ENCODE data around the gene OR2Z1. TPM values are rescaled to one million over a fixed set of nuclear protein-coding genes. Genes with fewer than 3 reads are reported as not detected.

Gene OR2Z1
- polyA plus RNA-seq, 1 experiment: not detected

- DNase-seq (ENCODE audit: low read depth): no peak
- no peaks in the 10 kb centered on the region for H3K27me3 ChIP-seq (ENCODE audit: control insufficient read depth, insufficient read depth, low read length)
- TF ChIP-seq, protein P1, sequence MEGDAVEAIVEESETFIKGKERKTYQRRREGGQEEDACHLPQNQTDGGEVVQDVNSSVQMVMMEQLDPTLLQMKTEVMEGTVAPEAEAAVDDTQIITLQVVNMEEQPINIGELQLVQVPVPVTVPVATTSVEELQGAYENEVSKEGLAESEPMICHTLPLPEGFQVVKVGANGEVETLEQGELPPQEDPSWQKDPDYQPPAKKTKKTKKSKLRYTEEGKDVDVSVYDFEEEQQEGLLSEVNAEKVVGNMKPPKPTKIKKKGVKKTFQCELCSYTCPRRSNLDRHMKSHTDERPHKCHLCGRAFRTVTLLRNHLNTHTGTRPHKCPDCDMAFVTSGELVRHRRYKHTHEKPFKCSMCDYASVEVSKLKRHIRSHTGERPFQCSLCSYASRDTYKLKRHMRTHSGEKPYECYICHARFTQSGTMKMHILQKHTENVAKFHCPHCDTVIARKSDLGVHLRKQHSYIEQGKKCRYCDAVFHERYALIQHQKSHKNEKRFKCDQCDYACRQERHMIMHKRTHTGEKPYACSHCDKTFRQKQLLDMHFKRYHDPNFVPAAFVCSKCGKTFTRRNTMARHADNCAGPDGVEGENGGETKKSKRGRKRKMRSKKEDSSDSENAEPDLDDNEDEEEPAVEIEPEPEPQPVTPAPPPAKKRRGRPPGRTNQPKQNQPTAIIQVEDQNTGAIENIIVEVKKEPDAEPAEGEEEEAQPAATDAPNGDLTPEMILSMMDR (IDR thresholded peaks at IDR 0.05; ENCODE audit: insufficient read depth, low read depth, low read length): no peak
Observed at GRCh38 chr19:8681345-8682029, 39.9 kb upstream of the OR2Z1 start.

DNA sequence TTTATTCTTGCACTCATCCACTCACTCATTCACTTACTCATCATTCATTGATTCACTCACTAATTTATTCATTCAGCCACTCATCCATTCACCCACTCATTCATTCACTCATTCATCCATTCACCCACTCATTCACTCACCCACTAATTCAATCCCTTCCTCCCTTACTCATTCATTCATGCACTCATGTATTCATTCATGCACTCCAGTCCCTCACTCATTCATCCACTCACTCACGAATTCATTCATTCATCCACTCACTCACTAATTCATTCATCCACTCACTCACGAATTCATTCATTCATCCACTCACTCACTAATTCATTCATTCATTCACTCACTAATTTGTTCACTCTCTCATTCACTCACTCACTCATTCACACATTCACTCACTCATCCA lies 39.0 kb upstream of the OR2Z1 start:
- H3K4me3 ChIP-seq (ENCODE audit: low read depth, low read length): no peak overlapping the region
- no peaks in the 10 kb centered on the region for H3K27me3 ChIP-seq (ENCODE audit: control insufficient read depth, insufficient read depth, low read length)
- POLR2A ChIA-PET: no interaction called here
- DNase-seq (ENCODE audit: low read depth): no peak
- TF ChIP-seq, protein P1 (IDR thresholded peaks at IDR 0.05; ENCODE audit: insufficient read depth, low read depth, low read length): no peak
- H3K36me3 ChIP-seq (ENCODE audit: control insufficient read depth, insufficient read depth, low read length): no peaks in the 10 kb centered on the region
- CTCF ChIA-PET: no interaction called here

More at GRCh38 chr19:8681345-8682029, 39.9 kb upstream of the OR2Z1 start:
- CTCF ChIA-PET: no interaction called here
- H3K36me3 ChIP-seq (ENCODE audit: control insufficient read depth, insufficient read depth, low read length): no peaks in the 10 kb centered on the region
- no peak overlapping the region for H3K4me3 ChIP-seq (ENCODE audit: low read depth, low read length)
- POLR2A ChIA-PET: no interaction called here

- POLR2A ChIA-PET: no interaction called here
- Histone ChIP-seq H3K27me3 (ENCODE audit: control insufficient read depth, insufficient read depth, low read length) (no peaks in the 10 kb centered on the region), H3K4me3 (ENCODE audit: low read depth, low read length) (no peak overlapping the region), H3K36me3 (ENCODE audit: control insufficient read depth, insufficient read depth, low read length) (no peaks in the 10 kb centered on the region)
- TF ChIP-seq, protein P1 (IDR thresholded peaks at IDR 0.05; ENCODE audit: insufficient read depth, low read depth, low read length): no peak
- no peak for DNase-seq (ENCODE audit: low read depth)
- CTCF ChIA-PET: no interaction called here
Observed at GRCh38 chr19:8682931-8683330, 38.5 kb upstream of the OR2Z1 start.

DNA sequence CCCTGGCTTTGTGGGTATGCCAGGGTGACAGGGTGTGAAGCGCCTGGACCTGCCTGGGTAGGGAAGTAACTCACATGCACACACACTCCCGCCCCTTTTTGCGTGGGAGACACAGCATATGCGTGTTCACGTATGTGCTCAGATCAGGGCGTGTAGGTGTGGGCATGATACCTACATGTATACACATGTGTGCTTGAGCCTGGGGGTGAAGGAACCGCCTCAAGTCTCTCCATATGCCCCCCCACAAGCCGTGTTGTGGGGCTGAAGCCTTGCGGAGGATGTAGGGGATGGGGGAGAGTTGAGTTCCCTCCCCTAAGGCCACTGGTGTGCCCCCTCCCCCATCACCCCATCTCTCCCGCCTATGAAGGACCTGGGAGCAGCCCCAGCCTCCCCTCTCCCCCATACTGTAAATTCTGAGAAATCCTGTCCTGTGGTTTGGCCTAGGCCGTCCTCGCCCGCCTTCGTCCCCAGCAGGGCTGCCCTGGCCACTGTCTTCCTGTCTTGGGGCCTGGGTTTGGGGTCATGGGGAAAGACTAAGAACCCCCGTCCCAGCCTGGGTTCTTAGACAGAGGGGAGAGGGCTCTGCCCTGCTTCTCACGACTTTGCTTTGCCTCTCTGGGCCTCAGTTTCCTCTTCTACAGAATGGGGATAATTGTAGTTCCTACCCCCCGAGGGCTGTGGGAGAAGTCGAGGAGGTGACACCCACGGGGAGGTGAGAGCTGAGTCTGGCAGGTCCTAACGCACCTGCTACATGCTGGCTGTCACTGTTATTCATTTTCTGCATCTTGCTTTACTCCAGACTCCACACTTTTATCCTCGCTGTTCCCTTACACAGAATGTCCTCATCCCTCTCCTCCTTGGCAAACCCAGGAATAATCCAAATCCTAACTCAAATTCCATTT lies 37.2 kb upstream of the OR2Z1 start:
- Histone ChIP-seq H3K36me3 (ENCODE audit: control insufficient read depth, insufficient read depth, low read length) (no peaks in the 10 kb centered on the region), H3K27me3 (ENCODE audit: control insufficient read depth, insufficient read depth, low read length) (no peaks in the 10 kb centered on the region), H3K4me3 (ENCODE audit: low read depth, low read length) (no peak overlapping the region)
- ChIA-PET CTCF (no interaction called here), POLR2A (no interaction called here)
- no peak for DNase-seq (ENCODE audit: low read depth)
- TF ChIP-seq, protein P1 (IDR thresholded peaks at IDR 0.05; ENCODE audit: insufficient read depth, low read depth, low read length): no peak

GRCh38 chr19:8686549-8686948 lies 34.9 kb upstream of the OR2Z1 start:
- Histone ChIP-seq H3K36me3 (ENCODE audit: control insufficient read depth, insufficient read depth, low read length) (no peaks in the 10 kb centered on the region), H3K27me3 (ENCODE audit: control insufficient read depth, insufficient read depth, low read length) (no peaks in the 10 kb centered on the region), H3K4me3 (ENCODE audit: low read depth, low read length) (no peak overlapping the region)
- TF ChIP-seq, protein P1 (IDR thresholded peaks at IDR 0.05; ENCODE audit: insufficient read depth, low read depth, low read length): no peak
- ChIA-PET POLR2A (no interaction called here), CTCF (no interaction called here)
- no peak for DNase-seq (ENCODE audit: low read depth)
